Testis (tissue), 3 donors: ENCODE measurements around the gene CLRN1. TPM values are rescaled to one million over a fixed set of nuclear protein-coding genes. Genes with fewer than 3 reads are reported as not detected.

Experiments
- DNase-seq: peaks from one replicate; pipeline ENCODE4 v3.0.0-alpha.2; 2019
- H3K27ac ChIP-seq, 2 donors: fragments of 200-600 bp; sonication (generic); one replicate each; pipeline ENCODE4 v1.5.1; 2019
- H3K27me3 ChIP-seq: fragments of 200-600 bp; sonication (generic); one replicate; pipeline ENCODE4 v1.5.1; 2019
- H3K36me3 ChIP-seq: fragments of 200-600 bp; sonication (generic); one replicate; pipeline ENCODE4 v1.5.1; 2017; ENCODE audit warnings: low read depth; ENCODE audit errors: missing control alignments
- H3K4me1 ChIP-seq: fragments of 200-600 bp; sonication (generic); one replicate; pipeline ENCODE4 v1.5.1; 2019
- H3K4me3 ChIP-seq, 2 donors: fragments of 200-600 bp; sonication (generic); one replicate each; pipeline ENCODE4 v1.5.1; 2017 to 2019
- H3K9me3 ChIP-seq: fragments of 200-600 bp; sonication (generic); one replicate; pipeline ENCODE4 v1.5.1; 2017
- CTCF ChIP-seq, 3 experiments: fragments of 450-650 bp in 2 of 3; fragments of 200-600 bp in 1 of 3; sonication (generic) in 1 of 3; IDR thresholded peaks; one replicate each; pipeline ENCODE4 v1.5.1; 2016 to 2019; ENCODE audit warnings: antibody characterized with exemption in 3 of 3, mild to moderate bottlenecking in 2 of 3, moderate library complexity in 1 of 3
- POLR2A ChIP-seq: fragments of 450-650 bp; IDR thresholded peaks from one replicate; pipeline ENCODE4 v1.6.1; 2017; ENCODE audit warnings: antibody characterized with exemption, mild to moderate bottlenecking, moderate library complexity
- WGBS, 2 donors: methylation state at CpG; one replicate each; pipeline ENCODE4 v1.1.5; 2018; 5-methylcytosine and 5-hydroxymethylcytosine counted together
- intact Hi-C: fragments of 100-400 bp; cut with DNase I; formaldehyde crosslinking; loops from one replicate; pipeline ENCODE4 v1.15.1; 2023; ENCODE audit warnings: low total_unique reads
- polyA plus RNA-seq: library from polyadenylated mRNA; stranded (reverse); fragments of 350-450 nt; fragmentation: Illumina TruSeq; extraction: RNeasy Lipid Tissue Mini Kit (QIAGEN cat#74804); gene quantifications from one replicate; pipeline ENCODE4 v1.2.3, GENCODE V29; 2014; ENCODE audit warnings: low read depth, low replicate concordance; ENCODE audit not compliant: insufficient read depth
- total RNA-seq, 2 donors: library from RNA; depleted of rRNA; stranded (reverse); fragments of >200 nt; gene quantifications; one replicate each; pipeline ENCODE4 v1.2.3, GENCODE V29; 2016

Gene CLRN1
- total and polyA plus RNA-seq, 3 donors from 2014 or later, result 0.38 to 0.79 (median 0.43) TPM

GRCh38 chr3:150970665-150971324 is 1.7 kb downstream of the CLRN1 start:
- H3K9me3 ChIP-seq, result no peaks in the 10 kb centered on the region
- no peak overlapping the region for H3K27ac ChIP-seq
- no peaks in the 10 kb centered on the region for H3K36me3 ChIP-seq
- DNase-seq, result no peak
- intact Hi-C loops, result no loop called here
- H3K4me3 ChIP-seq, result no peak overlapping the region
- 76 to 77% methylated on average over 6 of the region's 6 CpGs for WGBS, 2 donors
- no peaks in the 10 kb centered on the region for H3K4me1 ChIP-seq
- no peak for TF ChIP-seq CTCF (IDR thresholded peaks at IDR 0.05)
- TF ChIP-seq POLR2A, result no peak
- H3K27me3 ChIP-seq, result no peaks in the 10 kb centered on the region

- Histone ChIP-seq H3K9me3 (no peaks in the 10 kb centered on the region), H3K4me1 (no peaks in the 10 kb centered on the region), H3K27ac (no peak overlapping the region), H3K4me3 (no peak overlapping the region), H3K27me3 (no peaks in the 10 kb centered on the region), H3K36me3 (no peaks in the 10 kb centered on the region)
- 85 to 87% methylated on average over 4 of the region's 4 CpGs for WGBS, 2 donors
- intact Hi-C loops, result no loop called here
- no peak for DNase-seq
- no peak for TF ChIP-seq POLR2A
- TF ChIP-seq CTCF (IDR thresholded peaks at IDR 0.05), result no peak
Measured at GRCh38 chr3:150968341-150969035, 4.0 kb downstream of the CLRN1 start.

GRCh38 chr3:150965436-150965835 is 7.1 kb downstream of the CLRN1 start:
- 85 to 89% methylated on average over 2 of the region's 2 CpGs for WGBS, 2 donors
- TF ChIP-seq CTCF (IDR thresholded peaks at IDR 0.05), result no peak
- TF ChIP-seq POLR2A, result no peak

GRCh38 chr3:150961949-150962348 is 10.6 kb downstream of the CLRN1 start:
- no peaks in the 10 kb centered on the region for H3K36me3 ChIP-seq
- TF ChIP-seq POLR2A (no peak), CTCF (IDR thresholded peaks at IDR 0.05) (no peak)
- H3K27ac ChIP-seq, result no peak overlapping the region
- no peaks in the 10 kb centered on the region for H3K27me3 ChIP-seq
- no peak overlapping the region for H3K4me3 ChIP-seq
- intact Hi-C loops, result no loop called here
- no peaks in the 10 kb centered on the region for H3K9me3 ChIP-seq
- 96% methylated on average over 4 of the region's 4 CpGs for WGBS, 2 donors
- DNase-seq, result no peak
- no peaks in the 10 kb centered on the region for H3K4me1 ChIP-seq

More at GRCh38 chr3:150965436-150965835, 7.1 kb downstream of the CLRN1 start:
- Histone ChIP-seq H3K9me3 (no peaks in the 10 kb centered on the region), H3K4me3 (no peak overlapping the region), H3K36me3 (no peaks in the 10 kb centered on the region), H3K4me1 (no peaks in the 10 kb centered on the region), H3K27me3 (no peaks in the 10 kb centered on the region), H3K27ac (no peak overlapping the region)
- intact Hi-C loops, result no loop called here
- no peak for DNase-seq
